SK-N-SH (cell line): ENCODE measurements around the gene LRMDA. TPM values are rescaled to one million over a fixed set of nuclear protein-coding genes. Genes with fewer than 3 reads are reported as not detected.

Experiments used
- CTCF ChIA-PET: fragments of 300-600, 350-600 bp; formaldehyde crosslinking; extraction: SDS; loops from one replicate; lab custom pipeline; 2021; lab: Yijun Ruan, JAX
- POLR2A ChIA-PET: fragments of 350-600 bp; sonication (Branson Sonifier 250); formaldehyde crosslinking; extraction: SDS; loops from one replicate; lab custom pipeline; 2020; ENCODE audit warnings: antibody characterized with exemption, inconsistent platforms; lab: Yijun Ruan, JAX
- DNase-seq: peaks from one replicate; pipeline ENCODE4 v3.0.0; 2012
- H2AFZ ChIP-seq: fragments of 200-600 bp; sonication (generic); 2 replicates; pipeline ENCODE4 v1.8.1; 2016; ENCODE audit warnings: antibody characterized with exemption, mild to moderate bottlenecking, low read depth
- H3F3A ChIP-seq: fragments of 200-600 bp; sonication (generic); replicated peaks from 2 replicates; pipeline ENCODE3; 2016; ENCODE audit warnings: antibody characterized with exemption, mild to moderate bottlenecking; ENCODE audit not compliant: insufficient read depth
- H3K27ac ChIP-seq, 2 experiments: fragments of 200-500 bp in 1 of 2; fragments of 200-600 bp in 1 of 2; sonication (Bioruptor generic) in 1 of 2; sonication (generic), shearing (Covaris generic) in 1 of 2; 2 replicates each; pipeline versions ENCODE4 v1.5.1 to v1.6.1; 2014 to 2016; ENCODE audit warnings: low read depth in 2 of 2, inconsistent platforms in 1 of 2, low read length in 1 of 2, mild to moderate bottlenecking in 1 of 2, mixed read lengths in 1 of 2
- H3K27me3 ChIP-seq: fragments of 200-600 bp; sonication (generic), shearing (Covaris generic); 2 replicates; pipeline ENCODE4 v1.6.1; 2016; ENCODE audit warnings: mixed run types; ENCODE audit not compliant: insufficient read depth
- H3K36me3 ChIP-seq, 2 experiments: fragments of 200-500 bp in 1 of 2; fragments of 200-600 bp in 1 of 2; sonication (Bioruptor generic) in 1 of 2; sonication (generic) in 1 of 2; replicated peaks in 1 of 2; 2 replicates each; pipeline versions ENCODE3 to v1.5.1; 2014 to 2016; ENCODE audit warnings: low read length in 1 of 2, mild to moderate bottlenecking in 1 of 2; ENCODE audit not compliant: insufficient read depth in 2 of 2, control insufficient read depth in 1 of 2
- H3K4me1 ChIP-seq, 2 experiments: fragments of 200-500 bp in 1 of 2; fragments of 200-600 bp in 1 of 2; sonication (Bioruptor generic) in 1 of 2; sonication (generic), shearing (Covaris generic) in 1 of 2; 2 replicates each; pipeline versions ENCODE4 v1.5.1 to v1.6.1; 2014 to 2016; ENCODE audit warnings: low read depth in 1 of 2, low read length in 1 of 2, mixed run types in 1 of 2; ENCODE audit not compliant: insufficient read depth in 2 of 2, control insufficient read depth in 1 of 2
- H3K4me2 ChIP-seq: fragments of 200-600 bp; sonication (generic), shearing (Covaris generic); 2 replicates; pipeline ENCODE4 v1.6.1; 2017; ENCODE audit warnings: mixed run types
- H3K4me3 ChIP-seq, 2 experiments: fragments of 200-500 bp in 1 of 2; fragments of 200-600 bp in 1 of 2; sonication (Bioruptor generic) in 1 of 2; sonication (generic), shearing (Covaris generic) in 1 of 2; 2 replicates each; pipeline versions ENCODE4 v1.5.1 to v1.8.1; 2014 to 2016; ENCODE audit warnings: low read depth in 2 of 2, inconsistent platforms in 1 of 2, low read length in 1 of 2, mild to moderate bottlenecking in 1 of 2, mixed read lengths in 1 of 2, moderate library complexity in 1 of 2
- H3K79me2 ChIP-seq: fragments of 200-600 bp; sonication (generic); 2 replicates; pipeline ENCODE4 v1.8.1; 2017; ENCODE audit warnings: mild to moderate bottlenecking; ENCODE audit not compliant: insufficient read depth
- H3K9ac ChIP-seq: fragments of 200-600 bp; sonication (generic); 2 replicates; pipeline ENCODE4 v1.6.1; 2017; ENCODE audit warnings: mixed run types
- H3K9me2 ChIP-seq: fragments of 200-600 bp; sonication (generic); 2 replicates; pipeline ENCODE4 v1.6.1; 2017; ENCODE audit warnings: mixed run types
- H3K9me3 ChIP-seq: fragments of 200-600 bp; sonication (generic); 2 replicates; pipeline ENCODE4 v1.6.1; 2017; ENCODE audit warnings: mixed run types, mild to moderate bottlenecking, moderate library complexity
- H4K20me1 ChIP-seq: fragments of 200-600 bp; sonication (generic); 2 replicates; pipeline ENCODE4 v1.6.1; 2017; ENCODE audit warnings: mild to moderate bottlenecking, mixed run types; ENCODE audit not compliant: insufficient read depth
- CHD2 ChIP-seq: fragments of 150-350 bp; IDR thresholded peaks from 2 replicates; pipeline ENCODE4 v1.6.1; 2018; ENCODE audit warnings: low read length; ENCODE audit not compliant: partially characterized antibody
- ELF1 ChIP-seq: IDR thresholded peaks from 2 replicates; pipeline ENCODE4 v1.4.0; 2012
- GABPA ChIP-seq: IDR thresholded peaks from 2 replicates; pipeline ENCODE4 v1.4.0; 2012; ENCODE audit warnings: low read depth, mild to moderate bottlenecking
- MEF2A ChIP-seq: IDR thresholded peaks from 2 replicates; pipeline ENCODE4 v1.4.0; 2012; ENCODE audit warnings: low read depth, borderline replicate concordance
- MXI1 ChIP-seq: IDR thresholded peaks from 2 replicates; pipeline ENCODE4 v1.6.1; 2012; ENCODE audit warnings: mild to moderate bottlenecking, low read depth, low read length, improper control_type of control experiment
- NFIC ChIP-seq: IDR thresholded peaks from 2 replicates; pipeline ENCODE4 v1.4.0; 2012; ENCODE audit warnings: borderline replicate concordance
- NRF1 ChIP-seq: IDR thresholded peaks from 2 replicates; pipeline ENCODE4 v1.6.1; 2012; ENCODE audit warnings: low read depth, mild to moderate bottlenecking, low read length
- POLR2AphosphoS5 ChIP-seq: IDR thresholded peaks from 2 replicates; pipeline ENCODE4 v1.6.1; 2012; ENCODE audit warnings: low read depth, low read length
- RAD21 ChIP-seq: IDR thresholded peaks from 2 replicates; pipeline ENCODE4 v1.6.1; 2012; ENCODE audit warnings: mild to moderate bottlenecking, low read length
- RXRA ChIP-seq: IDR thresholded peaks from 2 replicates; pipeline ENCODE4 v1.4.0; 2012; ENCODE audit warnings: low read depth, mild to moderate bottlenecking, borderline replicate concordance
- SIN3A ChIP-seq: IDR thresholded peaks from 2 replicates; pipeline ENCODE4 v1.6.1; 2012; ENCODE audit warnings: low read depth, mild to moderate bottlenecking, low read length, moderate library complexity, borderline replicate concordance
- SMC3 ChIP-seq: IDR thresholded peaks from 2 replicates; pipeline ENCODE4 v1.6.1; 2012; ENCODE audit warnings: low read depth, low read length, improper control_type of control experiment
- TCF12 ChIP-seq: IDR thresholded peaks from 2 replicates; pipeline ENCODE4 v1.4.0; 2012
- TEAD4 ChIP-seq: IDR thresholded peaks from 2 replicates; pipeline ENCODE4 v1.4.0; 2012; ENCODE audit warnings: mild to moderate bottlenecking, borderline replicate concordance; ENCODE audit not compliant: insufficient read depth
- YY1 ChIP-seq: IDR thresholded peaks from 2 replicates; pipeline ENCODE4 v1.4.0; 2012; ENCODE audit warnings: low read depth, mild to moderate bottlenecking
- WGBS: methylation state at CpG from one replicate; pipeline ENCODE4 v1.1.6; 2017; ENCODE audit warnings: low lambda C conversion rate; 5-methylcytosine and 5-hydroxymethylcytosine counted together
- polyA plus RNA-seq, 3 experiments: library from polyadenylated mRNA; depleted of rRNA; stranded (reverse); fragments of >200 nt; gene quantifications; 2 replicates each; pipeline ENCODE4 v1.2.3, GENCODE V29; 2012
- TF ChIP-seq, protein P1 (sequence below): IDR thresholded peaks from 2 replicates; pipeline ENCODE4 v1.6.1; 2012; ENCODE audit warnings: mild to moderate bottlenecking, low read depth, low read length, moderate library complexity
- TF ChIP-seq, protein P2 (sequence below): IDR thresholded peaks from 2 replicates; pipeline ENCODE4 v1.4.0; 2012; ENCODE audit warnings: low read depth
- TF ChIP-seq, protein P3 (sequence below): fragments of 200-600 bp; sonication (generic); IDR thresholded peaks from 2 replicates; pipeline ENCODE4 v1.6.1; 2017; ENCODE audit warnings: antibody characterized with exemption, mild to moderate bottlenecking, moderate library complexity
- TF ChIP-seq, protein P4 (sequence below): fragments of 150-350 bp; IDR thresholded peaks from 2 replicates; pipeline ENCODE4 v1.6.1; 2017; ENCODE audit warnings: antibody characterized with exemption, low read length, low read depth, borderline replicate concordance

LRMDA gene
- polyA plus RNA-seq, 1 of the 3 experiments (the other 2 are of a cell fraction), result 0.95 TPM

DNA sequence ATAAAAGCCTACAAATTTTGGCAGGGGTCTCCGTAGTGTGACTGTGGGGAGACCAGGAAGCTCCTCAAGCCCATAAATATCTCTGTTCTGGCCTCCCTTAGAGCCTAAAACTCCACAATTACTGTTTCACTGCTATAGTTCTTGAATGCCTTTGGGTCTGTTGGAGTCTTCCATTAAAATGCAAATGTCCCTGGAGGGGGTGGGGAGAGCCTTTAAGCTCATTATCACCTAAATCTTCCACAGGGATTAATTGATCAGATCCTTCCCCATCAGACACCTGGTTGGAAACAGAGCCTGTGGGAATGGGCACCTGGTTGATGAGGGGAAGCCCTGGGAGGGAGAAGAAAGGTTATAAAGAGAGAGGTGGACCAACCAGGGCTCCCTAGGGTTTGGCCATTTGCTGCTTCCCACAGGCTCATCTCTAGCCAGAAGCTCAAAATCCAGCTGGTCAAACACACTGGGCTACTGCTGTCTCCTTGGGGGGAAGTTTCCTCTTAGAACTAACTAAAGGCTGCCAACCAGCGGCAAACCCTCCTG, 718.2 kb downstream of the LRMDA start:
- CTCF ChIA-PET, result interaction anchor here (1.3 to 1.4 kb wide), 2 partner anchors 15 to 29 kb away, joined by 3 read pairs; no protein-coding TSS in a partner anchor
- Histone ChIP-seq H3K9me2 (no peaks in the 10 kb centered on the region), H3K4me3 (no peak overlapping the region), H3K79me2 (no peaks in the 10 kb centered on the region), H3K36me3 (peaks cover 0 to 4% of the 10 kb centered on the region in 2 experiments), H3K27me3 (no peaks in the 10 kb centered on the region), H3K9me3 (no peaks in the 10 kb centered on the region), H4K20me1 (no peaks in the 10 kb centered on the region), H3K27ac (no peak overlapping the region), H3F3A (no peaks in the 10 kb centered on the region), H2AFZ (no peak overlapping the region), H3K4me2 (no peak overlapping the region), H3K9ac (no peak overlapping the region), H3K4me1 (no peaks in the 10 kb centered on the region; a peak in 1 of 4 replicates)
- DNase-seq, result no peak
- POLR2A ChIA-PET, result no interaction called here
- 85% methylated on average over 1 of the region's 2 CpGs for WGBS
- no peak for TF ChIP-seq CHD2
- TF ChIP-seq NRF1, result no peak
- TF ChIP-seq ELF1, result no peak
- TF ChIP-seq, protein P1, sequence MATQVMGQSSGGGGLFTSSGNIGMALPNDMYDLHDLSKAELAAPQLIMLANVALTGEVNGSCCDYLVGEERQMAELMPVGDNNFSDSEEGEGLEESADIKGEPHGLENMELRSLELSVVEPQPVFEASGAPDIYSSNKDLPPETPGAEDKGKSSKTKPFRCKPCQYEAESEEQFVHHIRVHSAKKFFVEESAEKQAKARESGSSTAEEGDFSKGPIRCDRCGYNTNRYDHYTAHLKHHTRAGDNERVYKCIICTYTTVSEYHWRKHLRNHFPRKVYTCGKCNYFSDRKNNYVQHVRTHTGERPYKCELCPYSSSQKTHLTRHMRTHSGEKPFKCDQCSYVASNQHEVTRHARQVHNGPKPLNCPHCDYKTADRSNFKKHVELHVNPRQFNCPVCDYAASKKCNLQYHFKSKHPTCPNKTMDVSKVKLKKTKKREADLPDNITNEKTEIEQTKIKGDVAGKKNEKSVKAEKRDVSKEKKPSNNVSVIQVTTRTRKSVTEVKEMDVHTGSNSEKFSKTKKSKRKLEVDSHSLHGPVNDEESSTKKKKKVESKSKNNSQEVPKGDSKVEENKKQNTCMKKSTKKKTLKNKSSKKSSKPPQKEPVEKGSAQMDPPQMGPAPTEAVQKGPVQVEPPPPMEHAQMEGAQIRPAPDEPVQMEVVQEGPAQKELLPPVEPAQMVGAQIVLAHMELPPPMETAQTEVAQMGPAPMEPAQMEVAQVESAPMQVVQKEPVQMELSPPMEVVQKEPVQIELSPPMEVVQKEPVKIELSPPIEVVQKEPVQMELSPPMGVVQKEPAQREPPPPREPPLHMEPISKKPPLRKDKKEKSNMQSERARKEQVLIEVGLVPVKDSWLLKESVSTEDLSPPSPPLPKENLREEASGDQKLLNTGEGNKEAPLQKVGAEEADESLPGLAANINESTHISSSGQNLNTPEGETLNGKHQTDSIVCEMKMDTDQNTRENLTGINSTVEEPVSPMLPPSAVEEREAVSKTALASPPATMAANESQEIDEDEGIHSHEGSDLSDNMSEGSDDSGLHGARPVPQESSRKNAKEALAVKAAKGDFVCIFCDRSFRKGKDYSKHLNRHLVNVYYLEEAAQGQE, result no peak
- TF ChIP-seq, protein P2, sequence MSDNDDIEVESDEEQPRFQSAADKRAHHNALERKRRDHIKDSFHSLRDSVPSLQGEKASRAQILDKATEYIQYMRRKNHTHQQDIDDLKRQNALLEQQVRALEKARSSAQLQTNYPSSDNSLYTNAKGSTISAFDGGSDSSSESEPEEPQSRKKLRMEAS, result no peak
- no peak for TF ChIP-seq YY1
- TF ChIP-seq, protein P3, sequence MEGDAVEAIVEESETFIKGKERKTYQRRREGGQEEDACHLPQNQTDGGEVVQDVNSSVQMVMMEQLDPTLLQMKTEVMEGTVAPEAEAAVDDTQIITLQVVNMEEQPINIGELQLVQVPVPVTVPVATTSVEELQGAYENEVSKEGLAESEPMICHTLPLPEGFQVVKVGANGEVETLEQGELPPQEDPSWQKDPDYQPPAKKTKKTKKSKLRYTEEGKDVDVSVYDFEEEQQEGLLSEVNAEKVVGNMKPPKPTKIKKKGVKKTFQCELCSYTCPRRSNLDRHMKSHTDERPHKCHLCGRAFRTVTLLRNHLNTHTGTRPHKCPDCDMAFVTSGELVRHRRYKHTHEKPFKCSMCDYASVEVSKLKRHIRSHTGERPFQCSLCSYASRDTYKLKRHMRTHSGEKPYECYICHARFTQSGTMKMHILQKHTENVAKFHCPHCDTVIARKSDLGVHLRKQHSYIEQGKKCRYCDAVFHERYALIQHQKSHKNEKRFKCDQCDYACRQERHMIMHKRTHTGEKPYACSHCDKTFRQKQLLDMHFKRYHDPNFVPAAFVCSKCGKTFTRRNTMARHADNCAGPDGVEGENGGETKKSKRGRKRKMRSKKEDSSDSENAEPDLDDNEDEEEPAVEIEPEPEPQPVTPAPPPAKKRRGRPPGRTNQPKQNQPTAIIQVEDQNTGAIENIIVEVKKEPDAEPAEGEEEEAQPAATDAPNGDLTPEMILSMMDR, result no peak
- TF ChIP-seq TCF12, result no peak
- TF ChIP-seq MXI1, result no peak
- TF ChIP-seq MEF2A, result no peak
- TF ChIP-seq POLR2AphosphoS5, result no peak
- no peak for TF ChIP-seq GABPA
- TF ChIP-seq TEAD4, result no peak
- no peak for TF ChIP-seq SIN3A
- no peak for TF ChIP-seq RAD21
- TF ChIP-seq, protein P4, sequence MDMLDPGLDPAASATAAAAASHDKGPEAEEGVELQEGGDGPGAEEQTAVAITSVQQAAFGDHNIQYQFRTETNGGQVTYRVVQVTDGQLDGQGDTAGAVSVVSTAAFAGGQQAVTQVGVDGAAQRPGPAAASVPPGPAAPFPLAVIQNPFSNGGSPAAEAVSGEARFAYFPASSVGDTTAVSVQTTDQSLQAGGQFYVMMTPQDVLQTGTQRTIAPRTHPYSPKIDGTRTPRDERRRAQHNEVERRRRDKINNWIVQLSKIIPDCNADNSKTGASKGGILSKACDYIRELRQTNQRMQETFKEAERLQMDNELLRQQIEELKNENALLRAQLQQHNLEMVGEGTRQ, result no peak
- TF ChIP-seq RXRA, result no peak
- no peak for TF ChIP-seq NFIC
- no peak for TF ChIP-seq SMC3
